Right renal pelvis (tissue), 4 donors: ENCODE data around the gene MEX3C. TPM values are rescaled to one million over a fixed set of nuclear protein-coding genes. Genes with fewer than 3 reads are reported as not detected.

Source experiments
- DNase-seq, 4 donors: peaks; one replicate each; pipeline ENCODE4 v3.0.0-alpha.2; 2013; ENCODE audit warnings: low read depth in 4 of 4, low spot score in 3 of 4, missing footprints in 1 of 4
- polyA plus RNA-seq, 4 donors: library from polyadenylated mRNA; unstranded; fragments of 120-200 nt; gene quantifications; one replicate each; pipeline ENCODE4 v1.2.1, GENCODE V29; 2013; ENCODE audit not compliant: insufficient read length in 4 of 4

Gene MEX3C
- polyA plus RNA-seq, result 10 to 100 TPM; 61.5 to 84.1 (median 79.9) TPM

GRCh38 chr18:51197661-51198424 lies at the start of gene MEX3C:
MEX3C (minus strand) TSS chr18:51197681; CDS start chr18:51197320, 361 bp downstream.
- DNase-seq, result peak; percentile 99 to 100 (median 100)

DNA sequence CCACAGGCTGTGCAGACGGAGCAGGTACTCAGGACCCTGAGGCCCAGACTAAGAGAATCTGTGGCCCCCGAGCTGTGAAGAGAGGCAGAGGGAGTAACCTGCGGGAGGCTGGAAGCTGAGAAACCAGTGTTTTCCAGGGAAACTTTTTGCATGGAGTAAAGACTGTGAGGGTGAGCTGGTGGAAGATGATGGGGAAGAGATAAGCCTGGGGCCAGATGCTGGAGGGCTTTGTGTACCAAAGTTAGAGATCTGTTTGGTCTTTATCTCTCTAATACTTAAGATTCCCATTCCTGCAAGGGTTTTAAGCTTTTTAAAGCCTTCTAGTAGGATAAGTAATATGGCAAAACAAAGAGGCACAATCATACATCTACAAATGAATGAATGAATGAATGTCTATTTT lies 43.7 kb upstream of the MEX3C start:
- no peak for DNase-seq

DNA sequence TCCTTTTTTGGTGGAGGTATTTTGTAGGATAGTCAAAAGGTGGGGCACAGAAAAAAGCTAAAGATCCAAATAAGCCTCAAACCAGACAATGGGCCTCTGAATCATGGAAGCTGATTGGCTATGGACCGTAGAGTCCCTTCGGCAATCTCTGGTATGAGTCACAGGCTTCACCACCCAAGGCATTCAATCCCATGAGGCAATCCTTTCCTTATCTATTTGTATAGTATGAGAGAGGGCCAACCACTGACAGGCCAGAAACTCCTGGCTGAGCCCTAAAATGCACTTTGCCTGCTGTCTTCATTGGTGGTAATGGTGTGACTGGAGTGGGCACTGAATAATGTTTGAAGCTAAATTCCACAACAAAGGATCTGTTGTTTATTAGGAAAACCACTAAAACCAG lies 38.7 kb upstream of the MEX3C start:
- DNase-seq, result no peak

DNA sequence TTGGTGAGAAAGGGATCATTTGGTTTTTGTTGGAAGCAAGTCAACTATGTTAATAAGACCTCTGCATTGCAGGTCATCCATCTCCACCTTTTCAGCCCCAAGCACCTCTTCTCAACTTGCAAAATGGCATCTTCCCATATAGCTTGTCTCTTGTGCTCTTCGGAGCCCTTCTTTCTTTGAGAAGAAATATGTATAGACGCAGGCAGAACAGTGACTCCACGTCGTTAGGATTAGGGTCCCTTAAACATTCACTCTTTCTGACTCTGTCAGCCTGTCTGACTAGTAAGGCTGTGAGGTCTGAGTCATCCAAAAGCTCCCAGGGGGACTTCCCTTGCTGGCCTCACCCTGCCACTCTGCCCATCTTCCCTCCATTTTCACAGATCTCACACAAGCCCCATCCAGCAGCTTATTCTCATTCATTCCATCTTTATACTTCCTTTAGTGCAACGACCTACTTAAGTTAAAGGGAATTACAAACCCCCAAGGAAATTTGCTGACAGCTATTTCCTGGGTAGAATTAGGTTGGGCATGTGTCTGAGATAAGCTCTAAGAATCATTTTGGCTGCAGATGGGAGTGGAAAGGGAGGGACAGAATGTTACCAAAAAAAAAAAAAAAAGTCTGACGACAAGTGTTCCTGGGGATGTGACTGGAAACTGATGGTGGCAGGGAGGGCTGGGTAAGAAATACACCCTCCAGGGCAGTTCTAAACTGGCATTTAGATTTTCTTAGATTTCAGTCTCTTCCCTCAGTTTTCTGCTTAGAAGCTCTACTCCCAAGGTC lies 37.7 kb upstream of the MEX3C start:
- DNase-seq, result no peak

DNA sequence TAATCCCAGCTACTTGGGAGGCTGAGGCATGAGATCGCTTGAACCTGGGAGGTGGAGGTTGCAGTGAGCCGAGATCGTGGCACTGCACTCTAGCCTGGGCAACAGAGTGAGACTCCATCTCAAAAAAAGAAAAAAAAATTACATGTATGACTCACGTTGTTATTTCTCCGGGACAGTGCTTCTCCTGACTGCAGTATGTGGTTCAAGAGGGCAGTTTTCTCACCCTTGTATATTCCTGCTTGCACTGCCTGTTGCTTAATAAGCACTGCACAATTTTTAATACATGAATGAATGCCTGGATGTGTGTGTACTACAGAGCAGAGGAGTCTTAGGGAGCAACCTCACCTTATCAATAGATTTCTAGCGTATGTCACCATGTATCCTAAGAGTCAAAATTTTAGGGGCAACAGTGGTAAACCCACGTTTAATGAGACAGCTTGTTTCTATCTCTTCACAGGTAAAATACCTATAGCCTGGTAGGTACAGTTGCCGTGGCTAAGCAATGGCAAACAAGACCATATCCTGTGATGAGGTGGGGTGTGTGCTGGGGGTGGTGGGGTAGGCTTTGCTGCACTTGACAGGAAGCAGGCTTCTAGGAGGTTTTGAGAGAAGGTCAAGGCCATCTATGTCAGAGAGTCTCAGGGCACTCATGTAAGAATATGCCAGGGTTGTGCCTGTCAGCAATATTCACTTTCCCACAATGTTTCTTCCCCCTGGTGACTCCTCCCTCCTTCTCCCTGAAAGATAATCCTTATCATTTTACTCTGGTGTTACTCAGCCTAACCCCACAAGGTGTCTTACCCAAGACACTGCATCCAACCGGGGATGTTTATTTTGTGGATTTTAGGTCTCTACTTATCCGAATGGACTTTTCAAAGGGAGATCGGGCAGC lies 36.9 kb upstream of the MEX3C start:
- DNase-seq, result no peak

DNA sequence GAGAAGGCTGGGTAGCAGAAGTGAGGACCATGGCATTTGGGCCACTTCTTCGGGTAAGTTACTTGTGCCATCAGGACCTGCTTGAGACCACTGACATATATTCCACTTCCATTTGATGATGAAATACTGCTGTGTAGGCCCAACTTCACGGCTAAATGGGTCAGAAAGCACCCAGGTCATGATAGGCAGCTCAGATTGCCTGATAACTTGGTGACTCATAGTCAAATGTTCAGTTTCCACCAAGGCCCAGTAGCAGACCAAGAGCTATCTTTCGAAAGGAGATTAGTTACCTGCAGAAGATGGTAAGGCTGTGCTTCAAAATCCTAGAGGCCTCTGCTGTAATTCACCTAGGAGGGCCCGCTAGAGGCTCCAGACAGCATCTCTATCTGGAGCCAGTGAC lies 31.8 kb upstream of the MEX3C start:
- DNase-seq, result no peak

DNA sequence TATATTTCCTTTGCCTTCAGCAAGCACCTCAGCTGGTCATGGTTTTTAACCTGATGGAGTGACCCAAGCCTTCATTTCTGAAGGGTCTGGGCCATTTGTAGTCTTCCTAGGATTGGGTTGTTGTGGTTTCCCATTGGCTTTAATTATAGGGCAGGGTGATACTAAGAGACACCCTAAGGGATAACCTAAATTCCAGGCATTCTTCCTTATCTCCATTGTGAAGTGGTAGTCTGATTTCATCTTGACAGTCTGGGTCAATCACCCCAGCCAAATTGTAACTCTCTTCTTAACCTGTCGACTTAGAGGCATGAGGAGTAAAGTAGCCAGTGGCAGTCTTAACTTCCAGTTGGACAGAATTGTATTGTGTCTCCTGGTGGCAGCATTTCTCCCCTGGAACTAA lies 30.2 kb upstream of the MEX3C start:
- no peak for DNase-seq

DNA sequence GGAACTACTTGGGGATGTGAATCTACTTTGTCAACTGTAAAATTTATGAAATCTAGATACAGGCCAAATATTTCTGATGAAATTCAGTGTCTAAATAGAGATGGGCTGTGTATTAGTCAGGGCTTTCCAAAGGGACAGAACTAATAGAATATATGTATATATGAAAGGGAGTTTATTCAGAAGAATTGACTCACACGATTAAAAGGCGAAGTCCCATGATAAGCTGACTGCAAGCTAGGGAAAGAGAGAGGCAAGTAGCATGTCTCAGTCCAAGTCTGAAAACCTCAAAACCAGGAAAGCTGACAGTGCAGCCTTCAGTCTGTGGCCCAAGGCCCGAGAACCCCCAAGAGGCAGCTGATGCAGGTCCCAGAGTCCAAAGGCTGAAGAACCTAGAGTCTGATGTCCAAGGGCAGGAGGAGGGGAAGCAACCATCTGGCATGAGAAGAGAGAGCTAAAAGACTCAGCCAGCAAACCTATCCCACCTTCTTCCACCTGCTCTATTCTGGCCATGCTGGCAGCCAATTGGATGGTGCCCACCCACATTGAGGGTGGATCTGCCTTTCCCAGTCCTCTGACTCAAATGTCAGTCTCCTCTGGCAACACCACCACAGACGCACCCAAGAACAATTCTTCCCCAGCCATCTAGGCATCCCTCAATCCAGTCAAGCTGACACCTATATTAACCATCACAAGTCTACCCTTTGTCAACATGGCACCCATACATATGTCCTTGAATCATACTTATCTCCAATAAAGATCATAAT lies 29.3 kb upstream of the MEX3C start:
- DNase-seq, result no peak

DNA sequence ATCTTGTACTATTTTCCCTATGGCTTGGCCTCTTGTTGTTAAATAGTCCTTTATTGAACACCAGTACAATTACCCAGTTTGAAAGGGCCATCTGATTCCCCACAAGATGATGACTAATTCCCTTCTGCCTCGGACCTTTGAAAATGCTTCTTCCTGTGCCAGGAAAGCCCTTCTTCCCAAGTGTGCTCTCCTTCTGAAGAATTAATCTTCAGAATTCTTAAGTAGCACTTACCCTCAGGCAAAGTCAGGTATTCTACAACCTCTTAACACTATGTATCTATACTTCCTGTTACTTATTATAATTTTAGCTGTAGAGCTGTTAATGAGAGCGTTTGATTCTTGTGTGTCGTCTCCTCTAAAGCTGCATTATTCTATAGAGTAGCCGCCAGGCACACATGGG lies 28.6 kb upstream of the MEX3C start:
- DNase-seq, result no peak

DNA sequence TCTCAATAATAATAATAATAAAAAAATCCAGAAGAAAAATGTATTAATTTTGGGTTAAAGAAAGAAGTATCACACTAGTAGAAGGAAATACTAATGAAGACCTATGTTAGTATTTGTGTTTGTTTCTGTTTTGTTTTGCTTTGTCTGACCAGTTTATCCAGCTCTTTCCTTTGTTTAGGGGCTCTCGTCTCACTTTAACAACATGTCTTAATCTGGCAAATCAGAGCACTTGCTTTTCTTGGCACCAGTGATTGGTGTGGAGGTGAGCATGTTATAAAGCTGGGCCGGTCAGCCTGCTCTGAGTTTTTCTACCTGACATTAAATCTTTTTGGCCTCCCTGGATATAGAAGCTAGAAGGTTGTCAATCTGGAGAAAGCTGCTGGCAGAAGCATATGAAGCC lies 15.1 kb upstream of the MEX3C start:
- DNase-seq, result no peak

GRCh38 chr18:51211552-51211951 lies 14.1 kb upstream of the MEX3C start:
- DNase-seq, result no peak

DNA sequence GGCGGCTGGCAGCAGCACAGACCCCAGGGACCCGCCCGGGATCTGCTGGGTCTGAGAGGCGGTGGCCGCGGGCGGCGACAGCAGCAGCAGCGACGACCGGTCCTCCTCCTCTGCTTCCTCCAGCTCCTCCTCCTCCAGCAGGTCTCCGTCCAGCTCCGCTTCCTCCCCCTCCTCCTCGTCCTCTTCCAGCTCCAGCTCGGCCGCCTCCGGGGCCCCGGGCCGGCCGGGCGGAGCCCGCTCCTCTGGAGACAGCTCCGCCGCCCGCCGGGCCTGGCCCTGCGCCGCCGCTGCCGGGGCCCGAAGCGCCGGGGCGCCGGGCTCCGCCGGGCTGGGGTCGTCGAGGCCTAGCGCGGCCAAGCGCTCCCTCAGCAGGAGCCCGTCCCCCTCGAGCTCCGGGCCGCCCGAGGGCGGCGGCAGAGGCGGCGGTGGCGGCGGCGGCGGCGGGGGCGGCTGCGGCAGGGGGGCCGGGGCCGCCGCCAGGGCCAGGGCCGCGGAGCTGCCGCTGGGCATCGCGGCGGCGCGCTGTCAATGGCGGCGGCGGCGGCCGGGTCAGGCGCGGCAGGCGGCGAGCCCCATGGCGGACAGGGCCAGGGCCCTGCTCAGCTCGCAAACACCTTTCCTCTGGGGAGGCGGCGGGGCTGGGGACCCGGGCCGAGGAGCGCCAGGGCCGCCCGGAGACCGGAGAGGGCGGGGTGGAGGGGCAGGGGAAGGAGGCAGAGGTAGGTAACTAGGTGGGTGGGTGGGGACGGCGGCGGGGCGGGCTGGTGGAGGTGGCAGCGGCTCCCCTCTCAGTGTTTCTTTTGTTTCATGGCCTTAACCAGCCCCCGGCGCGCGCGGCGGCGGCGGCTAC lies 445 bp downstream of the MEX3C start:
- DNase-seq, result peak in 2 of 4 donors; percentile 19 to 48

GRCh38 chr18:51196118-51196810 lies 1.2 kb downstream of the MEX3C start:
- peak in 2 of 4 donors; percentile 12 to 34 for DNase-seq

GRCh38 chr18:51195451-51196117 lies 1.9 kb downstream of the MEX3C start:
- peak in 3 of 4 donors; percentile 63 to 79 (median 75) for DNase-seq

DNA sequence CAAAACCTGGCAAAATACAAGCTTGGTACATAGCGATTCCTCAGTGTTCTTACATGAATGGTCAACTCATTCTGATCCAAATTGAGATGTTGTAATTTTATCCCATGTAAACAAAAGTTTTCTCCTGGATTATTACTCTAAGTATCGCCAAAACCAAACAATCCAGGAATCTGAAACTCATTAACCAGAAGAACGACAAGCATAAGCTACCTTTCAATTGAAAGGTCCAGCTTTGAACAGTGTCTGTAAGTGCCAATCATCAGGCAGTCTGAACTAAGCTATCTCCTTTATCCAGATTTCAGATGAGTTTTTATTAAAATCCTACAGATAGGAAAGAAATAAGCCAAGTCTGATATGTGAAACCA lies 2.4 kb downstream of the MEX3C start:
- peak in 1 of 4 donors; percentile 15 for DNase-seq

DNA sequence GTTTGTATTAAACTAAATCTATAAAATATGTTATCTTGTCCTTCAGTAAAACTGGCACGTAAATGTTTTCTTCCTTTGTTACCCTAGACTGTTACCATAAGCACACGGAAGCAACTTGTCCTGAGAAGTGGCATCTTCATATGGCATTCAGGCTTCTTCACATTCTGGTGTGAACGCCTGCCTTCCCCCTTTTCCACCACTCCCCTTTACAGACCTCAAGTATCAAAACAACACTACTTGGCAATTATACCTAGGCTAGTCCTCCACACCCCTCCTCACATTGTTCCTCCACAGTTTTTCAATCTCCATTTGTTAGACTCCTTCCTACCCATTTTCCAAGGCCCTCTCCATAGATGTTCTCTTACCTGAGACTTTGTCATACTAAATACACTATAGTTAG lies 2.9 kb downstream of the MEX3C start:
- DNase-seq, result peak in 1 of 4 donors; percentile 10

- DNase-seq, result peak in 1 of 4 donors; percentile 25
Measured at GRCh38 chr18:51193621-51194287, 3.7 kb downstream of the MEX3C start.

GRCh38 chr18:51192696-51193095 lies 4.8 kb downstream of the MEX3C start:
- no peak for DNase-seq
